ENCODE measurements around the gene ITGA6.
A peak's percentile ranks its signal among the peaks of the same experiment; 100 is the strongest.

The ITGA6 gene

GRCh38 chr2:172416447-172417058 lies 10.8 kb upstream of the ITGA6 start:
- DNase-seq (ENCODE audit: low read depth, low spot score), result no peak

- no peak for DNase-seq (ENCODE audit: low read depth, low spot score)
Observed at GRCh38 chr2:172420216-172420615, 7.2 kb upstream of the ITGA6 start.

- no peak for DNase-seq (ENCODE audit: low read depth, low spot score)
Observed at GRCh38 chr2:172423160-172423559, 4.2 kb upstream of the ITGA6 start.

GRCh38 chr2:172425336-172425735 lies 2.0 kb upstream of the ITGA6 start:
- no peak for DNase-seq (ENCODE audit: low read depth, low spot score)

GRCh38 chr2:172426635-172427255 lies 641 bp upstream of the ITGA6 start:
- DNase-seq (ENCODE audit: low read depth, low spot score), result peak; percentile 26

GRCh38 chr2:172427990-172428831 lies 825 bp downstream of the ITGA6 start:
- DNase-seq (ENCODE audit: low read depth, low spot score), result peak; percentile 81

- no peak for DNase-seq (ENCODE audit: low read depth, low spot score)
Observed at GRCh38 chr2:172428832-172429210, 1.4 kb downstream of the ITGA6 start.

GRCh38 chr2:172429301-172429968 lies 2.0 kb downstream of the ITGA6 start:
- DNase-seq (ENCODE audit: low read depth, low spot score), result peak; percentile 23

- no peak for DNase-seq (ENCODE audit: low read depth, low spot score)
Observed at GRCh38 chr2:172430027-172430426, 2.6 kb downstream of the ITGA6 start.

- DNase-seq (ENCODE audit: low read depth, low spot score), result no peak
Observed at GRCh38 chr2:172430678-172431077, 3.3 kb downstream of the ITGA6 start.

- no peak for DNase-seq (ENCODE audit: low read depth, low spot score)
Observed at GRCh38 chr2:172431463-172431862, 4.1 kb downstream of the ITGA6 start.

- DNase-seq (ENCODE audit: low read depth, low spot score), result no peak
Observed at GRCh38 chr2:172431993-172432392, 4.6 kb downstream of the ITGA6 start.

GRCh38 chr2:172433144-172433543 lies 5.8 kb downstream of the ITGA6 start:
- DNase-seq (ENCODE audit: low read depth, low spot score), result no peak

GRCh38 chr2:172434821-172435605 lies 7.6 kb downstream of the ITGA6 start:
- peak; percentile 23 for DNase-seq (ENCODE audit: low read depth, low spot score)

GRCh38 chr2:172435606-172435911 lies 8.2 kb downstream of the ITGA6 start:
- no peak for DNase-seq (ENCODE audit: low read depth, low spot score)

GRCh38 chr2:172436889-172437288 lies 9.5 kb downstream of the ITGA6 start:
- peak; percentile 37 for DNase-seq (ENCODE audit: low read depth, low spot score)

- no peak for DNase-seq (ENCODE audit: low read depth, low spot score)
Observed at GRCh38 chr2:172437419-172438341, 10.3 kb downstream of the ITGA6 start.

- DNase-seq (ENCODE audit: low read depth, low spot score), result no peak
Observed at GRCh38 chr2:172438741-172439508, 11.5 kb downstream of the ITGA6 start.

- DNase-seq (ENCODE audit: low read depth, low spot score), result no peak
Observed at GRCh38 chr2:172439509-172439860, 12.1 kb downstream of the ITGA6 start.

GRCh38 chr2:172439911-172440310 lies 12.5 kb downstream of the ITGA6 start:
- no peak for DNase-seq (ENCODE audit: low read depth, low spot score)
